ENCODE results near the gene HOXA10. TPM values are rescaled to one million over a fixed set of nuclear protein-coding genes. Genes with fewer than 3 reads are reported as not detected.
A peak's percentile ranks its signal among the peaks of the same experiment; 100 is the strongest.

Gene HOXA10
- total RNA-seq, 2 experiments from 2014 or later = not detected

GRCh38 chr7:27185013-27185853, 11.1 kb upstream of the HOXA10 start, which contains the start of gene HOXA11:
TSS of gene HOXA11 (minus strand) at chr7:27185232. CDS start at chr7:27185144, 88 bp downstream.
- Histone ChIP-seq H3K4me3 (ENCODE audit: low read length) (peak within 1 kb of the TSS; percentile 40), H3K9me3 (ENCODE audit: control insufficient read depth in 1 of 2, insufficient read depth in 1 of 2, low read length in 2 of 2) (peaks cover 0 to 66% of the 10 kb centered on the region in 2 experiments), H3K4me1 (ENCODE audit: insufficient read depth, low read length) (peaks cover 65% of the 10 kb centered on the region), H3K36me3 (ENCODE audit: insufficient read depth, low read length) (no peaks in the 10 kb centered on the region), H3K27me3 (ENCODE audit: control insufficient read depth in 1 of 2, insufficient read depth in 2 of 2, low read length in 2 of 2) (peaks cover 88 to 95% of the 10 kb centered on the region in 2 experiments), H3K27ac (ENCODE audit: low read depth in 1 of 2, low read length in 2 of 2) (no peak within 1 kb of the TSS)
- Mint-ChIP-seq H3K36me3 (ENCODE audit: low read depth) (no peaks in the 10 kb centered on the region), H3K27me3 (peaks cover 96% of the 10 kb centered on the region), H3K27ac (peak within 1 kb of the TSS; percentile 81), H3K4me1 (ENCODE audit: low read depth) (peaks cover 62% of the 10 kb centered on the region), H3K9me3 (no peaks in the 10 kb centered on the region), H3K4me3 (peak within 1 kb of the TSS; percentile 82)
- peak; percentile 45 for ATAC-seq (ENCODE audit: poor library complexity)
- TF ChIP-seq CTCF (IDR thresholded peaks at IDR 0.05) = no peak
- ChIA-PET CTCF (interaction anchor here (0.8 to 3.8 kb wide), 4 partner anchors 11 to 35 kb away, joined by 3 to 14 read pairs (median 5); no protein-coding TSS in a partner anchor), POLR2A (interaction anchor here (0.6 to 1.5 kb wide), 4 partner anchors 9 to 1259 kb away, joined by 3 to 4 read pairs (median 3); partner anchors contain the start of gene HOXA13)
- peak in 2 of 14 experiments; percentile 17 to 33 for DNase-seq
- intact Hi-C loops (cut with DNase I, micrococcal nuclease) = loop anchor here (2.0 to 5.0 kb wide), 3 partner anchors 14 to 1328 kb away; partner anchors contain the start of gene HOXA3 (in 1 of the 2)

- Mint-ChIP-seq H3K36me3 (ENCODE audit: low read depth) (no peaks in the 10 kb centered on the region), H3K27ac (peak overlapping the region; percentile 81), H3K4me3 (peak overlapping the region; percentile 82), H3K9me3 (no peaks in the 10 kb centered on the region), H3K27me3 (peaks cover 96% of the 10 kb centered on the region), H3K4me1 (ENCODE audit: low read depth) (peaks cover 59% of the 10 kb centered on the region)
- H3K9me3 ChIP-seq (ENCODE audit: control insufficient read depth in 1 of 2, insufficient read depth in 1 of 2, low read length in 2 of 2) = peaks cover 0 to 73% of the 10 kb centered on the region in 2 experiments
- DNase-seq = peak in 5 of 14 experiments; percentile 19 to 65 (median 36)
- H3K4me1 ChIP-seq (ENCODE audit: insufficient read depth, low read length) = peaks cover 65% of the 10 kb centered on the region
- peaks cover 89 to 95% of the 10 kb centered on the region in 2 experiments for H3K27me3 ChIP-seq (ENCODE audit: control insufficient read depth in 1 of 2, insufficient read depth in 2 of 2, low read length in 2 of 2)
- ChIA-PET CTCF (interaction anchor here (0.7 to 3.8 kb wide), 4 partner anchors 12 to 1333 kb away, joined by 3 to 14 read pairs (median 4); no protein-coding TSS in a partner anchor), POLR2A (interaction anchor here (0.6 to 3.5 kb wide), 5 partner anchors 8 to 1260 kb away, joined by 3 to 14 read pairs (median 3); no protein-coding TSS in a partner anchor)
- peak overlapping the region; percentile 40 for H3K4me3 ChIP-seq (ENCODE audit: low read length)
- no peaks in the 10 kb centered on the region for H3K36me3 ChIP-seq (ENCODE audit: insufficient read depth, low read length)
- ATAC-seq (ENCODE audit: poor library complexity) = peak; percentile 2
- intact Hi-C loops (cut with DNase I, micrococcal nuclease) = loop anchor here (2.0 to 5.0 kb wide), 3 partner anchors 14 to 1327 kb away; partner anchors contain the start of gene HOXA3 (in 1 of the 2)
- H3K27ac ChIP-seq (ENCODE audit: low read depth in 1 of 2, low read length in 2 of 2) = no peak overlapping the region
- TF ChIP-seq CTCF (IDR thresholded peaks at IDR 0.05) = no peak
These were observed 10.4 kb upstream of the HOXA10 start for GRCh38 chr7:27184337-27185012.
